K562 (cell line): Measurements from ENCODE around the gene FNDC4. TPM values are rescaled to one million over a fixed set of nuclear protein-coding genes. Genes with fewer than 3 reads are reported as not detected.

Source experiments
- ATAC-seq: fragments of 200-7000 bp; cut with Tn5 transposase; 3 replicates; pipeline ENCODE4 v1.9.1; 2020; ENCODE audit warnings: moderate library complexity
- BruUV-seq: library from RNA; stranded (reverse); fragments of 400-500 nt; replicated peaks from 2 replicates; lab custom pipeline; 2021; lab: Mats Ljungman, UMichigan
- CTCF ChIA-PET: fragments of 300-600 bp; formaldehyde crosslinking; extraction: SDS; loops from one replicate; lab custom pipeline; 2021; ENCODE audit warnings: low intra/inter-chr PET ratio; lab: Yijun Ruan, JAX
- POLR2A ChIA-PET: fragments of 300-600, 350-650 bp; sonication (Branson Sonifier 250); formaldehyde crosslinking; extraction: SDS; loops from one replicate; lab custom pipeline; 2021; ENCODE audit warnings: antibody characterized with exemption, inconsistent platforms; lab: Yijun Ruan, JAX
- DNase-seq, 4 experiments: peaks; one replicate each; pipeline versions ENCODE4 v3.0.0 to v3.0.0-alpha.2; 2011 to 2018; ENCODE audit warnings: low spot score in 3 of 4, mixed read lengths in 3 of 4; ENCODE audit errors: extremely low read depth in 1 of 4
- FAIRE-seq: peaks from 2 replicates; lab custom pipeline; 2011; peaks lifted over from hg19 to GRCh38; lab: Jason Lieb, UNC
- H2AFZ ChIP-seq: 2 replicates; pipeline ENCODE4 v1.6.0; 2011; ENCODE audit warnings: low read depth, low read length, control low read depth, inconsistent platforms
- H3K27ac ChIP-seq: fragments of 200-600 bp; 3 replicates; pipeline ENCODE4 v1.8.0; 2011; ENCODE audit warnings: low read depth, mild to moderate bottlenecking, control low read depth, inconsistent platforms, low read length, moderate library complexity, mixed read lengths; ENCODE audit errors: extremely low read depth
- H3K27me3 ChIP-seq, 2 experiments: fragments of 300-600 bp in 1 of 2; 2 replicates in 1 of 2; 3 replicates in 1 of 2; pipeline versions ENCODE4 v1.6.0 to v1.8.0; 2011; ENCODE audit warnings: inconsistent platforms in 2 of 2, low read length in 2 of 2, mild to moderate bottlenecking in 1 of 2, mixed read lengths in 1 of 2, moderate library complexity in 1 of 2; ENCODE audit not compliant: control insufficient read depth in 2 of 2, insufficient read depth in 2 of 2
- H3K36me3 ChIP-seq: fragments of 300-600 bp; 3 replicates; pipeline ENCODE4 v1.8.0; 2011; ENCODE audit warnings: mild to moderate bottlenecking, low read length, inconsistent platforms; ENCODE audit not compliant: control insufficient read depth, insufficient read depth
- H3K4me1 ChIP-seq, 2 experiments: fragments of 200-600 bp in 1 of 2; replicated peaks in 1 of 2; 2 replicates in 1 of 2; 3 replicates in 1 of 2; pipeline versions ENCODE4 v1.5.1 to v1.8.0; 2011; ENCODE audit warnings: inconsistent platforms in 2 of 2, low read length in 2 of 2, mild to moderate bottlenecking in 1 of 2, mixed read lengths in 1 of 2, moderate library complexity in 1 of 2; ENCODE audit not compliant: control insufficient read depth in 2 of 2, insufficient read depth in 2 of 2
- H3K4me2 ChIP-seq: 2 replicates; pipeline ENCODE4 v1.6.1; 2011; ENCODE audit warnings: low read length, control low read depth, inconsistent platforms, mixed read lengths; ENCODE audit not compliant: insufficient read depth
- H3K4me3 ChIP-seq: fragments of 200-600 bp; sonication (generic), shearing (Covaris generic); 2 replicates; pipeline ENCODE4 v1.5.1; 2016; ENCODE audit warnings: control low read depth, inconsistent platforms
- H3K79me2 ChIP-seq: fragments of 200-600 bp; 3 replicates; pipeline ENCODE4 v1.8.0; 2011; ENCODE audit warnings: low read length, inconsistent platforms; ENCODE audit not compliant: control insufficient read depth, insufficient read depth
- H3K9ac ChIP-seq, 2 experiments: 2 replicates each; pipeline versions ENCODE4 v1.6.0 to v1.6.1; 2011; ENCODE audit warnings: low read depth in 2 of 2, low read length in 2 of 2, control low read depth in 1 of 2, inconsistent platforms in 1 of 2, mild to moderate bottlenecking in 1 of 2, mixed read lengths in 1 of 2; ENCODE audit not compliant: insufficient read depth in 1 of 2
- H3K9me1 ChIP-seq: one replicate; pipeline ENCODE4 v1.6.0; 2011; ENCODE audit warnings: inconsistent platforms, mild to moderate bottlenecking, low read length, moderate library complexity; ENCODE audit not compliant: control insufficient read depth, insufficient read depth
- H3K9me3 ChIP-seq: replicated peaks from 2 replicates; pipeline ENCODE4 v1.5.1; 2011; ENCODE audit warnings: low read depth, low read length, inconsistent platforms; ENCODE audit not compliant: control insufficient read depth, insufficient read depth
- H4K20me1 ChIP-seq: replicated peaks from 2 replicates; pipeline ENCODE4 v1.6.1; 2011; ENCODE audit warnings: low read length, inconsistent platforms, mixed read lengths; ENCODE audit not compliant: control insufficient read depth, insufficient read depth
- ARID1B ChIP-seq: fragments of 450-650 bp; IDR thresholded peaks from 2 replicates; pipeline ENCODE4 v1.6.1; 2016; ENCODE audit warnings: antibody characterized with exemption, mild to moderate bottlenecking, inconsistent platforms
- C11orf30 ChIP-seq: fragments of 450-650 bp; IDR thresholded peaks from 2 replicates; pipeline ENCODE4 v1.6.1; 2016; ENCODE audit warnings: low read depth, mild to moderate bottlenecking
- DPF2 ChIP-seq: fragments of 450-650 bp; IDR thresholded peaks from 2 replicates; pipeline ENCODE4 v1.6.1; 2016
- FOSL1 ChIP-seq: fragments of 200-800 bp; sonication (Bioruptor generic); conservative IDR thresholded peaks from 2 replicates; pipeline ENCODE4 v1.6.1; 2016; ENCODE audit warnings: missing genetic modification characterization, missing compliant biosample characterization
- HMBOX1 ChIP-seq: sonication (generic); IDR thresholded peaks from 2 replicates; pipeline ENCODE4 v1.6.1; 2016
- MGA ChIP-seq: fragments of 450-650 bp; IDR thresholded peaks from 2 replicates; pipeline ENCODE4 v1.6.1; 2016; ENCODE audit warnings: mild to moderate bottlenecking, moderate library complexity
- MTA3 ChIP-seq: fragments of 450-650 bp; formaldehyde crosslinking; IDR thresholded peaks from 2 replicates; pipeline ENCODE4 v1.6.1; 2017; ENCODE audit warnings: mild to moderate bottlenecking, borderline replicate concordance
- ZSCAN29 ChIP-seq: fragments of 450-650 bp; IDR thresholded peaks from 2 replicates; pipeline ENCODE4 v1.6.1; 2017
- WGBS: fragments of 100-300 bp; shearing (Covaris generic); methylation state at CpG from one replicate; pipeline ENCODE4 v1.1.6; 2016; ENCODE audit warnings: low coverage, mixed read lengths; ENCODE audit not compliant: insufficient coverage; ENCODE audit errors: missing lambda C conversion rate; 5-methylcytosine and 5-hydroxymethylcytosine counted together
- in situ Hi-C: fragments of 300-500 bp; cut with MboI; formaldehyde crosslinking; loops from 4 replicates; pipeline ENCODE4 v1.15.0; 2018; ENCODE audit warnings: inconsistent platforms, mixed read lengths
- intact Hi-C: fragments of 100-400 bp; cut with micrococcal nuclease; formaldehyde crosslinking; loops from 2 replicates; pipeline ENCODE4 v1.14.2; 2022
- polyA plus RNA-seq, 8 experiments: library from polyadenylated mRNA; depleted of rRNA in 4 of 8; stranded (reverse) in 5 of 8; unstranded in 3 of 8; fragments of >200 nt; fragmentation: Nextera tagmentation in 2 of 8; fragmentation: Illumina TruSeq in 1 of 8; extraction: Ambion mirVana in 2 of 8; extraction: Trizol in 1 of 8; gene quantifications; 2 replicates each; pipeline versions ENCODE4 v1.2.1 to v1.2.3, GENCODE V29; 2011 to 2014; ENCODE audit warnings: inconsistent platforms in 1 of 8, missing spikeins in 1 of 8
- total RNA-seq, 7 experiments: library from RNA; depleted of rRNA in 6 of 7; stranded (reverse); fragments of >200 nt in 6 of 7; fragmentation: Illumina TruSeq in 2 of 7; extraction: Trizol in 2 of 7; gene quantifications; 2 replicates each; pipeline versions ENCODE4 v1.2.1 to v1.2.3, GENCODE V29; 2011 to 2021; ENCODE audit warnings: low replicate concordance in 1 of 7

FNDC4 gene
- total and polyA plus RNA-seq, 9 of the 15 experiments (the other 6 are each of a cell fraction or from before 2014, with no cell fraction given): 0.28 to 4.9 (median 2.3) TPM

- CTCF ChIA-PET: no interaction called here
- 31% methylated on average over 12 of the region's 12 CpGs for WGBS
- POLR2A ChIA-PET: interaction anchor here (1.1 kb wide), 1 partner anchor 9 kb away, joined by 3 read pairs; no protein-coding TSS in a partner anchor
- Histone ChIP-seq H3K4me3 (no peak within 1 kb of the TSS), H3K4me2 (peak within 1 kb of the TSS; percentile 15; the same call in 1 of the 2 replicates), H3K36me3 (no peaks in the 10 kb centered on the region), H3K79me2 (no peaks in the 10 kb centered on the region), H3K9me1 (no peaks in the 10 kb centered on the region), H3K4me1 (peaks cover 14 to 22% of the 10 kb centered on the region in 2 experiments; a peak in 4 of 5 replicates), H3K27ac (no peak within 1 kb of the TSS; the same call in 2 of the 3 replicates), H3K27me3 (no peaks in the 10 kb centered on the region; a peak in 1 of 5 replicates), H3K9me3 (no peaks in the 10 kb centered on the region), H4K20me1 (no peaks in the 10 kb centered on the region), H2AFZ (peak within 1 kb of the TSS; percentile 77), H3K9ac (peak within 1 kb of the TSS in 1 of 2 experiments; percentile 2; a peak in 2 of 4 replicates)
- intact Hi-C loops: no loop called here
- DNase-seq (peak; percentile 24 to 42 (median 34)), ATAC-seq (peak; percentile 22), FAIRE-seq (peak; percentile 37)
- in situ Hi-C loops: no loop called here
- no TSS peak for BruUV-seq
- TF ChIP-seq C11orf30 (0 out of 2 replicates have a peak, but pooled peaks have one; percentile 4), MGA (0 out of 2 replicates have a peak, but pooled peaks have one; percentile 15), FOSL1 (peak; percentile 56; the same call in 1 of the 2 replicates), MTA3 (peak; percentile 61; the same call in 1 of the 2 replicates), ZSCAN29 (no peak), HMBOX1 (peak; percentile 69; the same call in 1 of the 2 replicates), DPF2 (peak; percentile 51; the same call in 1 of the 2 replicates), ARID1B (peak; percentile 27)
Measured at GRCh38 chr2:27496357-27497287, 1.6 kb upstream of the FNDC4 start, which contains the start of gene GCKR. Gene GCKR (plus strand): TSS chr2:27496839. CDS start chr2:27496905, 66 bp downstream.
